Kasumi-1 (cell line): ENCODE measurements around the gene OGFOD1.

Source experiments
- DNase-seq, 2 experiments: peaks; one replicate each; lab custom pipeline; 2025; lab: John Stamatoyannopoulos, UW

The OGFOD1 gene

GRCh38 chr16:56428091-56428490 lies 23.3 kb upstream of the OGFOD1 start:
- DNase-seq = no peak

- DNase-seq = no peak
These were observed 15.1 kb upstream of the OGFOD1 start for GRCh38 chr16:56436258-56436657.

GRCh38 chr16:56438038-56438437 lies 13.3 kb upstream of the OGFOD1 start:
- DNase-seq = no peak

- no peak for DNase-seq
These were observed 4.1 kb upstream of the OGFOD1 start for GRCh38 chr16:56447286-56447685.

DNA sequence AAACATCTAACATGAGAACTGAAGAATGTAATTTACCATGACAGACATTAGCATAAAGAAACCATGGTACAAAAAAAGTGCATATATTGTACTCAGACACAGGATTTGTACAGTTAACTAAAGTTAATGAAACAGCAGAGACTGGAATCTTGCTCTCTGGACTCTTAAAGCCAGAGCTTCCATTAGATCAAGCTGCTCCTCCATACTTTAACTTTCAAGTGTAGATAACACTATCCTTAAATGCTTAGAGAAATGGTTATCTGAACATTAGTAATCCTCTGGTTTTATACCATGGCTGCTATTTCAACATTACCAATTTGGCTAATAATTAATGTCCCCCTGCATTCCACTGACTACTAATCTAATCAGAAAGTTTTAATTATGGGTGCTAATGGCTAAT lies 3.3 kb upstream of the OGFOD1 start:
- no peak for DNase-seq

GRCh38 chr16:56450275-56450985 lies 924 bp upstream of the OGFOD1 start:
- peak; percentile 3 to 16 for DNase-seq

DNA sequence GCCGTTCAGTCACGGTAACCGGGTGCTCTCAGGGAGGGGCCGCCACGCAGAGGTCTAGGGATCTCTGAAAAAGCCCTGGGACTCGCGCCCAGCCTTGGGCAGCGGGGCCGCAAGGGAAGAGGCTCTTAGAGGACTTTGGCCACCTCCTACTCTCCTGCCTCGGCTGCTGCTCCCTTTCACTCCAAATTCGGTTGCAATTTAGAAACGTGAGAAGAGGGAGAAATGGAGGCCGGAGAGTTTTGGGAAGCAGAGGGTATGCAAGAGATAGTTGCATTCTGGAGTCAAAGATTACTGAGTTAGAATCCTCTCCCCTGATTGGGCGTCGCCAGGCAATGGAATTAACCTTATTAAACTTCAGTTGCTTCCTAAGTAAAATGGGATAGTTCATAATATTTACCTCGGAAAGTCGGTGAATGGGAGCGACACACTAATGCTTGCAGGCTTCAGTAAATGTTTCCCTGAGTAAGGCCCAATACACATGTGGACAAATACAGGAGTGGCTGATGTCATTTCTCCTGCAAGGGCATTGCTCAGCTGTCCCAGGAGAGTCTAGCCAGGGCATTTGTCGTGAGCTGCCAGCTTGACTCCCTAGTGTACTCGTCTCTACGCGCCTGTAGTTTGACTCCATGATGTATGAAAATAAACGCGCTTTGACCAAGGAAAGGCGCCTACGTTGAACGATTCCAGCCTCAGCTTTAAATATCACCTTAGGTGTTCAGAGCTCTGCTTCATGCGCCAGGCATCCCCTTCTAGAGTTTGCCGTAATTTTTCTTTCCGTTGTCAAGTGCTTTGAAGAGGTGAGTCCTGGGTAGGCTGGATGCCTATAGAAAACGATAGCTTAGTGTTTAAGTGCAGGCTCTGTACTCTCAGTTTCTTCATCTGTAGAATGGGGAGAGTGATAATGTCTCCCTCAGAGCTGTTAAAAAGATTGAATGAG lies 667 bp downstream of the OGFOD1 start:
- DNase-seq = peak; percentile 78 to 82

- DNase-seq = no peak
These were observed 6.6 kb downstream of the OGFOD1 start for GRCh38 chr16:56457927-56458470.

- DNase-seq = no peak
These were observed 8.7 kb downstream of the OGFOD1 start for GRCh38 chr16:56460101-56460500.

GRCh38 chr16:56462064-56462796 lies 10.9 kb downstream of the OGFOD1 start:
- DNase-seq = no peak

GRCh38 chr16:56463153-56463552 lies 11.8 kb downstream of the OGFOD1 start:
- no peak for DNase-seq

GRCh38 chr16:56466344-56466743 lies 15.0 kb downstream of the OGFOD1 start:
- DNase-seq = no peak

DNA sequence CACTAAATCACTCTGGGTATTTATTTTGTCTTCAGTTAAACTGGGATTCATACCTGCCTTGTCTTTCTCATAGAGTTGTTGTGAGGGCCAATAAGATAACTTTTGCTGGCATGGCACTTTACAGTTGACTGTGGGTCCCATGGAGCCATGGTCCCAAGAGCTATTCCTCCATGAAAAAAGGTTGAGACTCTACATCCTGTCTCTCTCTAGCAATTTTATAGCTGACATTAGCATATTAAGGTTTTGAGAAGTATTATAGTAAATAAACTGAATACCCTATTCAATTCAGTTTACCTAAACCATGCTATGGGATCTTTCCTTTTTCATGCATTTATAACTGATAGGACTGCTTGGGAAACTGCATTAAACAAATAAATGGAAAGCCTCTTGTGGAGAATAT lies 17.4 kb downstream of the OGFOD1 start:
- no peak for DNase-seq

GRCh38 chr16:56469748-56470147 lies 18.4 kb downstream of the OGFOD1 start:
- no peak for DNase-seq

GRCh38 chr16:56470232-56470631 lies 18.9 kb downstream of the OGFOD1 start:
- DNase-seq = no peak

- DNase-seq = no peak
These were observed 19.3 kb downstream of the OGFOD1 start for GRCh38 chr16:56470666-56471065.

- DNase-seq = no peak
These were observed 23.8 kb downstream of the OGFOD1 start for GRCh38 chr16:56475201-56475600.

GRCh38 chr16:56477096-56477878 lies 25.9 kb downstream of the OGFOD1 start:
- peak; percentile 22 to 31 for DNase-seq

GRCh38 chr16:56478281-56479049 lies 27.1 kb downstream of the OGFOD1 start:
- no peak for DNase-seq

GRCh38 chr16:56479469-56479868 lies 28.1 kb downstream of the OGFOD1 start:
- no peak for DNase-seq
